ENCODE data around the gene POLR2J.
"Not testable (repeated sequence)": the region's sequence is repeated elsewhere in the genome, so short reads cannot be mapped to it uniquely, and the experiment has no call there.

Gene POLR2J

DNA sequence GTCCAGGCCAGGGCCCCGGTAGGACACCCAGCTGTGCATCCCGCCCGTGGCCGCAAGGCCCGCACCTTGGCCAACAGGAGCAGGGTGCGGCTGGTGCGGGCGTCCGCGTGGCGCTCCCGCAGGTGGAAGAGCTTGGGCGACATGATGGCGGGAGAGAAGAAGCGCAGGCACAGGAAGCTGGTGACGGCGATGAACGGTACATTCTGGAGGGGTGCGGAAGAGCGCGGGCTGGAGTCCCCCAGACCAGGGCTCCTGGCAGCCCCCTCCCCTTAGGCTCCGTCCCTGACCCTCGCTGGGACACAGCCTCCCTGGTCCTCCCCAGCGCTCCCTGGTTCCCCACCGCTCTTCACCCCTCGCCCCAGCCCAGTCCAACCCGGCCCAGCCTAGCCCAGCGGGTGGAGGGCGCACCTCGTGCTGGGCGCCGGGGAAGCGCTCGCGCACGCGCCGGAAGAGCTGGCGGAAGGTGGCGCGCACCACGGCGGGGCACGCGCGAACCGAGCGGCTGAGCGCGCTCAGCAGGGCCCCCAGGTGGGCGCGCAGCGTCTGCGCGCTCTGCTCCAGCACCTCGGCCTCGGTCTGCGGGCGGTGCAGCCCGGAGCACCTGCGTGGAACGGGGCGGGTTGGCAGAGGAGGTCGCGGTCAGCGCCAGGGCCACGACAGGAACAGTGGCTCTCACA lies 15.9 kb upstream of the POLR2J start:
- not testable (repeated sequence) for DNase-seq

- not testable (repeated sequence) for DNase-seq
Observed at GRCh38 chr7:102494026-102494425, 15.3 kb upstream of the POLR2J start.

- not testable (repeated sequence) for DNase-seq
Observed at GRCh38 chr7:102493220-102493935, 14.7 kb upstream of the POLR2J start.

DNA sequence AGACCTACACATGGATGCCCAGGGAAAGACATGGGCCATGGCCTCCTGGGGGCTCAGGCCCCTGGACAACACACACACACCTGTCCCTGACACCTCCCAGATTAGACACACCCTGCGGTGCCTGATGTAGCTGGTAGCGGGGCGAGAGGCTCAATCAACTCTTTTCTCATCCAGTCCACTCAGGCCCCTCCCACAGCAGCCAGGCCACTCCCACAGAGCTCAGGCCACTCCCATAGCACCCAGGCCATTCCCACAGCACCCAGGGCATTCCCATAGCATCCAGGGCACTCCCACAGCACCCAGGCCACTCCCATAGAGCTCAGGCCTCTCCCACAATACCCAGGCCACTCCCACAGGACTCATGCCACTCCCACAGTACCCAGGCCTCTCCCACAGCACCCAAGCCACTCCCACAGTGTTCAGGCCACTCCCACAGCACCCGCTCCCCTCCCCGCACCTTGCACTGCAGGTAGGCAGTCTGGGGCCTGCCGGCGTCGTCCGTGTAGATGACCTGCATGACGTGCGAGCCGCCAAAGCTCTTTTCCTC lies 11.9 kb upstream of the POLR2J start:
- not testable (repeated sequence) for DNase-seq

- DNase-seq, result not testable (repeated sequence)
Observed at GRCh38 chr7:102484317-102484716, 5.6 kb upstream of the POLR2J start.

GRCh38 chr7:102481962-102482361 lies 3.2 kb upstream of the POLR2J start:
- DNase-seq, result not testable (repeated sequence)

DNA sequence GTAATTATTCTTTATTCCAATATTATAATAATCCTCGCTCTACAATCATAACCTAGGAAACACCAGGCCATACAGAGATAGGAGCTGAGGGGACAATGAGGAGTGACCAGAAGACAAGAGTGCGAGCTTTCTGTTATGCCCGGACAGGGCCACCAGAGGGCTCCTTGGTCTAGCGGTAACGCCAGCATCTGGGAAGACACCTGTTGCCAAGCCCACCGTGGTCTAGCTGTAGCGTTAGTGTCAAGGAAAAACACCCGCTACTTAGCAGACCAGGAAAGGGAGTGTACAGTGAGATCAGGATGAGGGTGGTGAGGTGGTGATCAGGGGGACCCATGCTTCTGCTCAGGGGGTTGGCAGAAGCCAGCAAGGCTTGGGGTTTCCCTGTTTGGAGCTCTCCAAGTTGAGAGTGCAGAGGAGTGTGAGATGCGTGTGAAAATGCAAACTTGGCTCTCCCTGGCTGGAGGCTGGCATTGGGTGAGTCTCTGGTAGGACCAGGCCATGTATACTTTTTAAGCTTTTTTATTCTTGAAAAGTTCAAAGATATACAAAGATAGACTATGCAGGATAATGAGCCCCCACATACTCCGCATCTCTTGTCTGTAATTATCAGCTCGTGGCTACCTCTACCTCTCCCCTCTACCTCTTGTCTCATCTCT lies 1.4 kb upstream of the POLR2J start:
- not testable (repeated sequence) for DNase-seq

DNA sequence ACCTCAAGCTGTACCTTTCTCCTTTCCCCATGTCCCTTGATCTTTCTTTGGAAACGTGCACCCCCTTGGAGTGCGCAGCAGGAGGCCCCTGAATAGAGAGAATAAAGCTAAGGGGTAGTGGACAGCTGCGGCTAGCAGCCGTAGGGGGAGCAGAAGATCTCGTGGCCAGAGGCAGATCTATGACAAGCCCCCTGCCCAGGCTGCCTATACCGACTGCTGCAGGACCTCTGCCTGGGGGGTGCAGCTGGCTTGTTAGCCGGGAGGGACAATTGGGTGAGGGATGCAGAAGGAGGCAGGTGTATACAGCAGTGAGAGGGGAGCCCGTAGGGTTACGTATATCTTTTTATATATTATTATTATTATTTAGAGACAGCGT lies 475 bp upstream of the POLR2J start:
- DNase-seq, result not testable (repeated sequence)

GRCh38 chr7:102474736-102475435 lies 3.8 kb downstream of the POLR2J start:
- DNase-seq, result not testable (repeated sequence)

GRCh38 chr7:102474116-102474515 lies 4.6 kb downstream of the POLR2J start:
- not testable (repeated sequence) for DNase-seq

DNA sequence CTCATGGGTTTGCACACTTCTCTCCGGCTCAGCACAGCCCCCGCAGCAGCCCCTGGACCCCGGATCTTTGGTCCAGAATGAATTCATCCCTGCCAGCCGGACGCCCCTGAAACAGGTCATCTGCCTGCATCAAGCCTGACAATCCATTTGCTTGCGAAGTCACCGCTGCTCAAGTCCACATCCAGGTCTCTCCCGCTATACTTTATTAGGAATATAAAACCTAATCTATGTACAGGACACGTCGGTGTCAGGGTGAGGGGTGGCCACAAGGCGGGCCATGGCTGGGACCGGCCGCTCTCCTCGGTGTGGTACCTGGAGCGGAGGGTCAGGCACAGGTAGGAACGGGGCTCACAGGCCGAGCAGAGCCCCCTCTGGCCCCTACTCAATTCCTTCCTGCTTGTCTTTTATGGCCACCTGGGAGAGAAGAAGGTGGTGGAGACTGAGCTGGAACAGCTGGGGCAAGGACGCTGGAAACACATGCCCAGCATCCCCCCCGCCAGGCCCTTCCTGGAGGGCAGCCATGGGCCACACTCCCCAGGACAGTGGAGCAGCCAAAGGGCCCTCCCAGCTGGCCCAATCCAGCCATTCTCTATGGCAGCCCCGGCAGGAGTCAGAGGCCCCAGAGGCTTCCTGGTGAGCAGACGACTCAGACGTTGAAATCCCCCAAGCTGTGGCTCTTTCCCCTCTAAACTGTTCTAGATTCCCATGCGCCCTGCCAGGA lies 5.3 kb downstream of the POLR2J start:
- DNase-seq, result no peak

- no peak for DNase-seq
Observed at GRCh38 chr7:102472126-102473041, 6.3 kb downstream of the POLR2J start.

DNA sequence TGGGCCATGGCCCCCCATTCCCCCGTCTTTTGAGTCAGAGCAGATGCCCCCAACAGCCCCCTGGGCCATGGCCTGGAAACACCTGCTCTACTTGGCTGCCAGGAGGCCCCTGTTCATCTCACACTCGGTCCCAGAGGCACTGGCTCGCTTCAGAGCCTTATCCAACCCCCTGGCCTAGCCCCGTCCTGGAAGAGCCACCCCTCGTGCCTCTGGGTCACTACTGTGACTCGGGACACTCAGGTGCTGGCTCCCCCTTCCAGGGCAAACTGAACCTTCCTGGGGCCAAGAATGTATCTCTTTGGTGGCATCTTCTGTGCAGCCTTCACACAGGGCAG lies 7.0 kb downstream of the POLR2J start:
- DNase-seq, result no peak

DNA sequence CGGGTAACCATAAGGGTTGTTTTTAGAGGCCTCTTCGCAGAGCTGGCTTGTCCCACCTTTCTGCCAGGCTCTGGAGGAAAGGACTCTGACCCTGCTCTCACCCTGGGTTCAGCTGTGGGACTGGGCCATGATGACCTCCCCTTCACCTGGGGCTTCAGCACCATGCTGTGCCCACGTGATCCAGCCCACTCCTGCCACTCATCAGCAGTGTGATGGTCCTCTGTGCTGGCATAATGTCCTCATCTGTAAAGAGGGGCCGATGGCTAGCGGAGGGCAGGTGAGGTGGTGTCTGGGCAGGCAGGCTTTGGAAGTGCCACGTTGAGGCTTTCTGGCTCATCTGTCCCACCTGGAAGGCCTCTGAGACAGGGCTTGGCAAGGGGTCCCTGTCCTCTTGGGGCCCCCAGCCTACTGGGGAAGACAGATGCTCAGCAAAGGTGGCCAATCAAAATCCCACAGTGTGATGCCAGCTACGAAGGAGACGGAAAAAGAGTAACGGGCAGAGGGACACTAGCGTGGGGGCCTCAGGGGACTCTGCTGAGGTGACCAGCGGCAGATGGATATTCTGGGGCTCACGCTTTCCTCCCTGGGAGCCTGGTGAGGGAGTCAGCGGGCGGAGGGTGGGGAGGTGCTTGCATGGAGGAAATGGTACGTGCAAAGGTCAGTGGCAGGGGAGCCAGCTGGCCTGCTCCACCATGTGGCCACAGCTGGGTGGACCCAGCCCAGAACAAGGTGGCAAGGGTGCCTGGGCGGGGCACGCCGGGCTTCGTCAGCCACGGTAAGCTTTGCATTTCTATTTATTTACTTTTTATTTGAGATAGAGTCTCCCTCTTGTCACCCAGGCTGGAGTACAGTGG lies 8.5 kb downstream of the POLR2J start:
- no peak for DNase-seq

DNA sequence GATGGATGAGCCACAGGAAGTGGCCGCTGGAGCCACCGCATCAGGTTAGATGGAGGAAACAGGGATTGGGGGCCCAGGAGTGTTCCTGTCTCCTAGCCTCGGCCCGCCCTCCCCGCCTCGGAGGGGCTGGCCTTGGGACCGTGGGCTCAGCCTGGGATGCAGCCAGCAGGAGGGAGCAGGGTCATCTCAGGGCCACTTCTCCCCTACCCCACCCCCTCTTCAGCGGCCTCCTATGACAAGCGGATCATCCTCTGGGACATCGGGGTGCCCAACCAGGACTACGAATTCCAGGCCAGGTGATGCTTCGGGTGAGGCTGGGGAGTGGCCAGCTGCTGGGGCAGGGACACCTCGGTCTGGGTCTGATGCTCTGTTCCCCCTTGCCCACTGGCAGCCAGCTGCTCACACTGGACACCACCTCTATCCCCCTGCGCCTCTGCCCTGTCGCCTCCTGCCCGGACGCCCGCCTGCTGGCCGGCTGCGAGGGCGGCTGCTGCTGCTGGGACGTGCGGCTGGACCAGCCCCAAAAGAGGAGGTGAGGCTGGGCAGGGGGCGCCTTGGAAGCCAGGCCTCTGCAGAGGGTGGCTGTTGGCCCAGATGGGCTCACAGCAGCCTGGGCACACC lies 9.3 kb downstream of the POLR2J start:
- no peak for DNase-seq

GRCh38 chr7:102468478-102469350 lies 10.0 kb downstream of the POLR2J start:
- DNase-seq, result no peak

DNA sequence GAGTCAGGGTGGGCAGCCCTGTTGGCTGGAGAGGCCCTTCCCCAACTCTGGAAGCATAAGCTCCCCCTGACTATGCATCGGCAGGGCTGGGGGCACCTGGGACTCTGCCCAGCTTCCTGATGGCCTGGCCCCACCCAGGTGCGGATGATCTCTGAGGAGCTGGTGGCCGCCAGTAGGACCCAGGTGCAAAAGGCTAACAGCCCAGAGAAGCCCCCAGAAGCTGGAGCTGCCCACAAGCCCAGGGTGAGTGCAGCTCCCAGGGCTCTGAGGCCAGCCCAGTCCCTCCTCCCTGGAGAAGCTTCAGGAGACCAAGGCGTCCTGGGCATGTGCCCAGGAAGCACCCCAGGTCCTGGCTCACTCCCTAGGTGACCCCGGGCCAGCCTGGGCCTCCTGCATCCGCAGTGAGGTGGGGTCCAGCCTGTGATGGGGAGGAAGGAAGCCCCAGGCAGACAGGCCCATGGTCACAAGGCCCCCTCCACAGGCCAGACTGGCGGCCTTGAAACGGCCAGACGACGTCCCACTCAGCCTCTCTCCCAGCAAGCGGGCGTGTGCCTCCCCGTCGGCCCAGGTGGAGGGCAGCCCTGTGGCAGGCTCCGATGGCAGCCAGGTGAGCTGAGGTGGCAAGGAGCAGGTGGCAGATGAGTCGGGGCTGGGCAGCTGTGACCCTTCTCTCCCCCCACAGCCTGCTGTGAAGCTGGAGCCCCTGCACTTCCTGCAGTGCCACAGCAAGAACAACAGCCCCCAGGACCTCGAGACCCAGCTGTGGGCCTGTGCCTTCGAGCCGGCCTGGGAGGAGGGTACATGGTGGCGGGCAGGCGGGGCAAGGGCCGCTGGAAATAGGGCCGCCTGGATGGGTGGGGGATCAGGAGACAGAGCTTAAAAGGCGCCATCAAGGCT lies 10.9 kb downstream of the POLR2J start:
- no peak for DNase-seq

GRCh38 chr7:102466097-102466496 lies 12.6 kb downstream of the POLR2J start:
- no peak for DNase-seq
